Non-pigmented ciliary epithelial cell (primary cell): ENCODE results near the gene MCM6.
"Not testable (repeated sequence)": the region's sequence is repeated elsewhere in the genome, so short reads cannot be mapped to it uniquely, and the experiment has no call there.

Source experiments
- DNase-seq: peaks from one replicate; pipeline ENCODE4 v3.0.0-alpha.2; 2010; ENCODE audit warnings: low read depth

The MCM6 gene

DNA sequence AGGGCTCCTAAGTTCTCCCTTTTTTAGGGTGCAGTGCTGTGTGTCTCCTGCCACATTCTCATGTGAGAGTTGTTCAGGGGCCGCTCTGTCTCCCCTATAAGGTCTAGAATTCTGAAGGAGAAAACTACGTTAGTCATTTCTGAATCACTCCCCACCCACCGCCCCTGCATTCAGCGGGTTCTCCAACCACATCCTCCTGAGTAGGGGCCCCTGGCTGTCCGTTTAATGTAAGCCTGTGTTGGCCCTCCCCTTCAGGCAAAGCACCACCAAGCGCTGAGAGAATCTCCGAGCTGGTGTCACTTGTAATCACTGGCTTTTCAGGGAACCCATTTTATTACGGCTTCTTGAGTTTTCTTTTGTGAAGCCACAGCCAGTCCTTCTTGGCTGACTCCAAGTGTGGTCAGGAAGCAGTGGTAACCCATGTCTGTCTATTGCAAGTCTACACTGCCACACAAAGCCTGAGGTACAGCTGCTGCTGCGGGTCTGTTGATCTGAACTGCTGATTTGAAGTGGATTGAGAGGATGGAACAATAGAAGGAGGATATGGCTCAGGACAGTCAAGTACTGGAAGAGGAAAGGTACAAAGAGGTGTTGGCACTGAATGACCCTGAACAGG is 56.1 kb downstream of the MCM6 start:
- peak; percentile 53 for DNase-seq

- no peak for DNase-seq
Observed at GRCh38 chr2:135818937-135819610, 57.2 kb downstream of the MCM6 start.

DNA sequence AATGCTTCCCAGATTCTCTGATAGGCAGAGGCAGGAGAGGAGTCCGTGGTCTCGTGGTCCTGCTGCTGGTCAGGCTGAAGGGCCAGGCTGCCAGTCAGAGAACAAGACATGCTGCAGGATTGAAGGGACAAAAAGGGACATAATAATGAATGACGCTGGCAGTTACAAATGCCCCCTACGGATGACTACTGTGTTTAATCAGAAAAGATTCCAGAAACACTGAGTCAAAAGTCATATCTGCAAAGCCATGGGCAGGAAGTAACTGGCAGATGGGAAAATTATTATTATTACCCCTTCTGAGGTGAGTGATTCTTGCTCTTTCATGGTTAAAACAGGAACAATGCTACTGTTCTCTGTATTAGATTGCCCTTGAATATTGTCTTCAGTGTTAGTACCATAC is 58.3 kb downstream of the MCM6 start:
- DNase-seq = no peak

DNA sequence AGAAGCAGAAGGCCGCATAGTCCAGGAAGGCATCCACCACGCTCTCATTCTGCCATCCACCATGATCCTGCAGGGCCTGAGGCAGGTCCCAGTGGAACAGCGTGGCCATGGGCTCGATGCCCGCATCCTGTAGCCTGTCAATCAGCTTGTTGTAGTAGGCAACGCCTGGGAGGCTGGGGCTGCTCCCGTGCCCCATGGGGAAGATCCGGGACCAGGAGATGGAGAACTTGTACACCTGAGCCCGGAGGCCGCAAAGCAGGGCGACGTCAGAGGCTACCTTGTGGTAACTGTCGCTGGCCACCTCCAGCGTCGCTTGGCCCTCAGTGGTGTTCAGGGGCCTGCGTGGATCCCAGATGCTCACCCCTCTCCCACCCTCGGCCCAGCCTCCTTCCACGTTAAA is 58.8 kb downstream of the MCM6 start:
- no peak for DNase-seq

DNA sequence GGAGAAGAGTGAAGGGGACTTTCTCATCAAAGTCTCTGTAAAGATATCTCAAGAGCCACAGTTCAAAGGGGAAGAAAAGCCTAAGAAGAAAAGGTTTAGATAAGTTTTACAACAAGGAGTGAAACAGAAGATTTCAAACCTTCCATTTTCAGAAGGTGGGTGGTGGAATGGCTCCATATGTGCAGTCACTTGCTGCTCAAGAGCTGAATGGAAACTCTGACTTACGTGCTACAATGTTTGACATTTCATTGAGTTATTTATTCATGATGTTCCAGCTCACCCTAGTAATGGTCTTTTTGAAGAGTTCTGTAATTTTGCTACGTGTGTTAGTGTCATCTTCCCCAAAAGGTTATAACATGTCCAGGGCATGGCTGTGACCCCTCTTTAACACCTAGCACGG is 61.0 kb downstream of the MCM6 start:
- no peak for DNase-seq

- no peak for DNase-seq
Observed at GRCh38 chr2:135812907-135813511, 63.2 kb downstream of the MCM6 start.

GRCh38 chr2:135807874-135808273 is 68.4 kb downstream of the MCM6 start:
- not testable (repeated sequence) for DNase-seq

GRCh38 chr2:135803278-135803677 is 73.0 kb downstream of the MCM6 start:
- no peak for DNase-seq

DNA sequence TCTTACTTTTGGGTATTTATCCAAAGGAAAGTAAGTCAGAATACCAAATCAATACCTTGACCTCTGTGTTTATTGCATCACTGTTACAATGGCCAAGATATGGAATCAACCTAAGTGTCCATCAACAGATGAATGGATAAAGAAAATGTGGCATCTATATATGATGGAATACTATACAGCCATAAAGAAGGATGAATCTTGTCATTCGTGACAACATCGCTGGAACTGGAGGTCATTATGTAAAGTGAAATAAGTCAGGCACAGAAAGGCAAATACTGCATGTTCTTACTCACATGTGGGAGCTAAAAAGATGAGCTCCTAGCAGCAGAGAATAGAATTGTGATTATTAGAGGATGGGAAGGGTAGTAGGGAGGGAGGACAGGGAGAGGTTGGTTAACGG is 73.9 kb downstream of the MCM6 start:
- no peak for DNase-seq

DNA sequence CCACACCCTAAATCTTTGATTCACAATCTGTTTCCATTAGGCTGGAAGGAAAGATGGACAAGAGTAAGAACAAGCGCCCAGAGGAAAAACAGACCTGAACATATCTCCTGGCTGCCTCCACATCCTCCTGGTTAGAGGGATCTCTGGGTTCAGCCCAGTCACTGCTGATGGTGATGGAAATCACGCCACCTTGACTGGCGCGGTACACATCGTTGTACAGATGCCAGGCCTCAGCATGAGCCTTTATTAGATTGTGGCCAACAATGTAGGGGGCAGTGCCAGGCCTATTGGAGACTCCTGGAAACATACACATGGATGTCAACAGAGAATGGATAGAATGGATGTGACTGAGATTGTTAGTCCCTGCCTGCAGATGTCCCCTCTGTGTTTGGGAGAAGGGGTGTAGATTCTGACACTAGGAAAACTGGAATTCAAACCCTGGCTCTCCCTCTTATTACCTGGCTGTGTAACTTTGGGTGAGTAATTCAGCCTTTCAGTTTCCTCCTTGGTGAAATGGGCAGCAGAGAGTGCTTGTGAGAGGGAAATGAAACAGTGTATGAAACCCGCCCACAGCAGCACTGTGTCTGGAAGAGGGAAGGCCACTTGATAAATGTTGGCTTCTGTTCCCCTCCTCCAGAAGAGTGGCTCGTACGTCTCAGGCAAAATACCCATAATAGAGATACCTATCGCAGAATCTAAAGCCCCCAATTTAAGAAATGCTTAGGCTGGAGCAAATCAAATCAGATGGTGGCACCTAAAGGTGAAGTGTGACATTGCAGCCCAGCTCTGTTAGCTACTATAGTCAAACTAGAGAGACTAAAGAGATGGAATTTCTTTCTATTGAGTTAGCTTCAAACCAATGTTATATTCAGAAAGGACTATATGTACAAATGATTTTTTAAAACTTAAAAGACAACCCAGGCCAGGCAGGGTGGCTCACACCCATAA is 75.5 kb downstream of the MCM6 start:
- no peak for DNase-seq

DNA sequence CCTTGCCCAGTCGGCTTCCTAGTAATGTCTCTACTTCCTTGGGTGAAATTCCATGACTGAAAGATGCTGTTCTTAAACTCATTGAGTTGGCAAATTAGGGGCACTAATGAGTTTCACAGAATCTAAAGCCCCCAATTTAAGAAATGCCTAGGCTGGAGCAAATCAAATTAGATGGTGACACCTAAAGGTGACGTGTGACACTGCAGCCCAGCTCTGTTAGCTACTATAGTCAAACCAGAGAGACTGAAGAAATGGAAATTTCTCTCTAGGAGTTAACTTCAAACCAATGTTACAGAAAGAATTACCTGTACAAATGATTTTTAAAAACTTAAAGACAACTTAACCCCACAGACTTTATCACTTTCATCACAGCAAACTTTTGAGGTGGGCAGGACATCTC is 76.5 kb downstream of the MCM6 start:
- no peak for DNase-seq

DNA sequence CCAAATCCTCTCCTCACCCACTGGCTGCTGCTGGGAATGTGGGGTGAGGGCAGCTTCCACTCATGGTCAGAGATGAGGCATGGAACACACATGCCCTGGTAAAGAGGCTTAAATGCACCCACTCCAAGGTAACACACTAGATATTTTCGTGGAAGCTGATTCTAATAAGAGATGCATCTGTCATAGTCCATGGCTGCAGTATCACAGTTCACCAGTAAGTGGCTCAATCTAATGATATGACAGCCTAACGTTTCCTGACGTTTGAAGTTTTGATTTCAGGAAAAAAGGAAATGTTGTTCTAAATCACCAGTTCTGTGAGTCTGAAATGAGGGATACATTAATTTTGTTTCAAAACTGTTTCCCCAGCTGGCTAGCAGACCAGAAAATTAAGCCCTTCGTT is 77.5 kb downstream of the MCM6 start:
- no peak for DNase-seq

GRCh38 chr2:135798275-135798705 is 78.0 kb downstream of the MCM6 start:
- DNase-seq = no peak

DNA sequence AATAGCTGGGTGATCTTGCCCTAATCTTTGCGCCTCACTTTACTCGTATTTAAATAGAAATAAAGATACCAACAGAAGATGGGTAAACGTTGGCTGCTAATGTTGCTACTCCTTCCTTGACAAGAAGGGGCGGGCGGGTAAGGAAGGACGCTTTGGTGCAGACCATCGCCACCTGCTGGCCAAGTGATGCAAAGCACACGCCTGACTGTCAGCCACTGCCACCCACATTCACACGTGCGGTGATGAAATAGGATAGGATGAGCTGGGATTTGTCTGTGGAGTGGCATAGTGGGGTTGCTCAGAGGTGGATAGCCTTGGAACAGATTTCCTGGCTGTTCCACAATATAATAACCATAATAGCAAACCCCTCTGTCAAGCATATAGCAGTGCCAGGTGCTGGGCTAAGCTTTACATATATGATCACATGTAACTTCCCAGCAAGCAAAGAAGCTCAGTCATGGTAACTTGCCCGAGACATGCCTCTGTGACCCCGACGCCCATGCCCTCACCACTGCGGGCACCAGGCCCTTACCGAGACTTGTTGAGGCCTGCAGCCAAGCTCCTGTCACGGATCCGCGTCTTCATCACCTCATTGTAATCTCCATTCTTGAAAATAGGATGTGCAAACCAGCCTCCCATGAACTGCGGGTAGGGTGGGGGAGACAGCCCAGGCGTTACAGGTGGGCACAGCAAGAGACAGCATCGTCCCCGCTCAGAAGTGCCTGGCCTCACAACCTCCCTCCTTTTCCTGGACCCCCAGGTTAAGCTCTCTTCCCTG is 78.6 kb downstream of the MCM6 start:
- DNase-seq = no peak

DNA sequence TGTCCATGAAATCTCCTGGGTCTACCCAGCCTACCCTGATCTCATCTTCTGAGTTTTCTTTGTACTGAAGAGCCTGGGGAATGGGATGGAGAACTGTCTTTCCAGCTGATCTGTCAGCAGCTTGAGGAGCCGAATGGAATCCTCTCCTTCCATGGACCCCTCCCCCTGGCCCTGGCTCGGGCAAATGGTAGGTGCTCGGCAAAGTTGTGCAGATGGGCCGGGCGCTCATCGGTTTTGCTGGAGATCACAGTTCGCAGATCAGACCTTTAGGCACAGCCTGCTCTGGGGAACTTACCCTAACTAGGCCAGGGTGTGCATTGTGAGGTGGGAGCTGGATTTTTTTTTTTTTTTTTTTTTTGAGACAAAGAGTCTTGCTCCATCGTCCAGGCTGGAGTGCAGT is 79.6 kb downstream of the MCM6 start:
- DNase-seq = no peak

- not testable (repeated sequence) for DNase-seq
Observed at GRCh38 chr2:135795641-135796040, 80.6 kb downstream of the MCM6 start.

GRCh38 chr2:135792401-135793150 is 83.7 kb downstream of the MCM6 start:
- DNase-seq = no peak

- DNase-seq = no peak
Observed at GRCh38 chr2:135791418-135792190, 84.6 kb downstream of the MCM6 start.

GRCh38 chr2:135790423-135790822 is 85.8 kb downstream of the MCM6 start:
- DNase-seq = no peak
